Endothelial cell of umbilical vein (primary cell): ENCODE results near the gene DOCK8. TPM values are rescaled to one million over a fixed set of nuclear protein-coding genes. Genes with fewer than 3 reads are reported as not detected.

ENCODE experiments used
- BruUV-seq: library from RNA; stranded (reverse); fragments of 400-500 nt; replicated peaks from 2 replicates; lab custom pipeline; 2021; lab: Mats Ljungman, UMichigan
- CTCF ChIA-PET: fragments of 300-600, 350-600 bp; sonication (Branson Sonifier 250); formaldehyde crosslinking; loops from one replicate; lab custom pipeline; 2021; ENCODE audit warnings: antibody characterized with exemption, inconsistent platforms; lab: Charles Lee
- POLR2A ChIA-PET: fragments of 300-600, 350-600 bp; sonication (Branson Sonifier 250); formaldehyde crosslinking; loops from one replicate; lab custom pipeline; 2021; ENCODE audit warnings: antibody characterized with exemption, inconsistent platforms; lab: Charles Lee
- DNase-seq: peaks from one replicate; pipeline ENCODE4 v3.0.0-alpha.2; 2011; ENCODE audit warnings: low read depth, low spot score
- FAIRE-seq: peaks from 2 replicates; lab custom pipeline; 2011; peaks lifted over from hg19 to GRCh38; lab: Jason Lieb, UNC
- H2AFZ ChIP-seq: 2 replicates; pipeline ENCODE4 v1.6.0; 2012; ENCODE audit warnings: low read depth, low read length, control low read depth, inconsistent platforms
- H3K27ac ChIP-seq: 2 replicates; pipeline ENCODE4 v1.5.1; 2011; ENCODE audit warnings: low read depth, mild to moderate bottlenecking, control low read depth, low read length, moderate library complexity; ENCODE audit not compliant: insufficient read depth
- H3K27me3 ChIP-seq, 2 experiments: 2 replicates each; pipeline versions ENCODE4 v1.6.0 to v1.6.1; 2011; ENCODE audit warnings: low read length in 2 of 2, mixed read lengths in 1 of 2; ENCODE audit not compliant: control insufficient read depth in 2 of 2, insufficient read depth in 2 of 2
- H3K36me3 ChIP-seq, 2 experiments: 2 replicates in 1 of 2; 3 replicates in 1 of 2; pipeline ENCODE4 v1.5.1; 2011; ENCODE audit warnings: low read length in 2 of 2, mild to moderate bottlenecking in 1 of 2, moderate library complexity in 1 of 2; ENCODE audit not compliant: control insufficient read depth in 2 of 2, insufficient read depth in 2 of 2; ENCODE audit errors: extremely low read depth in 1 of 2
- H3K4me1 ChIP-seq: 3 replicates; pipeline ENCODE4 v1.5.1; 2011; ENCODE audit warnings: mild to moderate bottlenecking, low read length; ENCODE audit not compliant: control insufficient read depth, insufficient read depth; ENCODE audit errors: extremely low read depth
- H3K4me2 ChIP-seq: 2 replicates; pipeline ENCODE4 v1.6.1; 2011; ENCODE audit warnings: low read length, control low read depth, mixed read lengths; ENCODE audit not compliant: insufficient read depth
- H3K4me3 ChIP-seq, 3 experiments: fragments of 200-600 bp in 1 of 3; sonication (generic), shearing (Covaris generic) in 1 of 3; replicated peaks in 1 of 3; 2 replicates each; pipeline ENCODE4 v1.5.1; 2011 to 2016; ENCODE audit warnings: control low read depth in 3 of 3, low read length in 3 of 3, mild to moderate bottlenecking in 2 of 3, inconsistent platforms in 1 of 3, low read depth in 1 of 3, moderate library complexity in 1 of 3; ENCODE audit not compliant: insufficient read depth in 1 of 3
- H3K79me2 ChIP-seq: 2 replicates; pipeline ENCODE4 v1.6.0; 2012; ENCODE audit warnings: low read length, inconsistent platforms; ENCODE audit not compliant: control insufficient read depth, insufficient read depth
- H3K9ac ChIP-seq: replicated peaks from 2 replicates; pipeline ENCODE3; 2011; ENCODE audit warnings: low read length, control low read depth; ENCODE audit not compliant: insufficient read depth; ENCODE audit errors: extremely low read depth
- H3K9me1 ChIP-seq: replicated peaks from 3 replicates; pipeline ENCODE4 v1.6.0; 2011; ENCODE audit warnings: mild to moderate bottlenecking, low read length; ENCODE audit not compliant: control insufficient read depth, insufficient read depth; ENCODE audit errors: extremely low read depth
- H3K9me3 ChIP-seq: replicated peaks from 2 replicates; pipeline ENCODE4 v1.5.1; 2012; ENCODE audit warnings: low read length, inconsistent platforms; ENCODE audit not compliant: control insufficient read depth, insufficient read depth
- H4K20me1 ChIP-seq: replicated peaks from 2 replicates; pipeline ENCODE3; 2011; ENCODE audit warnings: mild to moderate bottlenecking, low read length; ENCODE audit not compliant: control insufficient read depth, insufficient read depth; ENCODE audit errors: extremely low read depth
- EZH2 ChIP-seq: IDR thresholded peaks from 2 replicates; pipeline ENCODE4 v1.6.1; 2012; ENCODE audit warnings: borderline replicate concordance, low read depth, mild to moderate bottlenecking, moderate library complexity, low read length, inconsistent platforms; ENCODE audit not compliant: severe bottlenecking
- FOS ChIP-seq: IDR thresholded peaks from 2 replicates; pipeline ENCODE4 v1.6.1; 2011; ENCODE audit warnings: mild to moderate bottlenecking, low read length, moderate library complexity, borderline replicate concordance; ENCODE audit not compliant: insufficient read depth
- GATA2 ChIP-seq: IDR thresholded peaks from 2 replicates; pipeline ENCODE4 v1.7.0; 2011; ENCODE audit warnings: low read depth, mild to moderate bottlenecking, moderate library complexity, mixed read lengths, low read length; ENCODE audit not compliant: insufficient read length, insufficient read depth
- JUN ChIP-seq: IDR thresholded peaks from 2 replicates; pipeline ENCODE4 v1.6.1; 2011; ENCODE audit warnings: borderline replicate concordance, low read depth; ENCODE audit not compliant: insufficient read length, insufficient read depth
- MYC ChIP-seq: IDR thresholded peaks from one replicate; pipeline ENCODE4 v1.6.1; 2011; ENCODE audit warnings: mild to moderate bottlenecking, low read depth, low read length
- POLR2A ChIP-seq: IDR thresholded peaks from 2 replicates; pipeline ENCODE4 v1.6.1; 2012; ENCODE audit warnings: low read depth, mild to moderate bottlenecking, control low read depth, low read length
- POLR2AphosphoS5 ChIP-seq: IDR thresholded peaks from 2 replicates; pipeline ENCODE4 v1.6.1; 2012; ENCODE audit warnings: low read depth, mild to moderate bottlenecking, control low read depth, low read length, moderate library complexity; ENCODE audit not compliant: insufficient read depth
- dilution Hi-C: fragments of 300-500 bp; cut with MboI; formaldehyde crosslinking; loops from one replicate; pipeline ENCODE4 v1.15.0; 2019; ENCODE audit warnings: low sequenced_read_pairs; ENCODE audit not compliant: extremely low pct_ligation_motif_present
- intact Hi-C: fragments of 100-400 bp; cut with micrococcal nuclease; formaldehyde crosslinking; loops from one replicate; pipeline ENCODE4 v1.10.0; 2022
- polyA plus RNA-seq, 4 experiments: library from polyadenylated mRNA; depleted of rRNA in 3 of 4; stranded (reverse) in 3 of 4; unstranded in 1 of 4; fragments of >200 nt; gene quantifications; 2 replicates each; pipeline versions ENCODE4 v1.2.1 to v1.2.3, GENCODE V29; 2011 to 2012; ENCODE audit warnings: missing spikeins in 1 of 4
- total RNA-seq: library from RNA; stranded (reverse); gene quantifications from 2 replicates; pipeline ENCODE4 v1.2.3, GENCODE V29; 2021
- TF ChIP-seq, protein P1 (sequence below), 2 donors: IDR thresholded peaks; 1 replicate in 1 of 2; 2 replicates in 1 of 2; pipeline ENCODE4 v1.5.1; 2011; ENCODE audit warnings: low read length in 2 of 2, mild to moderate bottlenecking in 2 of 2, moderate library complexity in 2 of 2, control low read depth in 1 of 2, inconsistent platforms in 1 of 2, low read depth in 1 of 2; ENCODE audit not compliant: insufficient read depth in 1 of 2; ENCODE audit errors: extremely low read depth in 1 of 2
- TF ChIP-seq, protein P2 (sequence below): IDR thresholded peaks from 2 replicates; pipeline ENCODE4 v1.6.1; 2011; ENCODE audit not compliant: insufficient read depth, insufficient read length

Gene DOCK8
- total and polyA plus RNA-seq, 2 donors (not counting 3 experiments of a cell fraction or from before 2014, with no cell fraction given) = 0.54 to 1.3 TPM

DNA sequence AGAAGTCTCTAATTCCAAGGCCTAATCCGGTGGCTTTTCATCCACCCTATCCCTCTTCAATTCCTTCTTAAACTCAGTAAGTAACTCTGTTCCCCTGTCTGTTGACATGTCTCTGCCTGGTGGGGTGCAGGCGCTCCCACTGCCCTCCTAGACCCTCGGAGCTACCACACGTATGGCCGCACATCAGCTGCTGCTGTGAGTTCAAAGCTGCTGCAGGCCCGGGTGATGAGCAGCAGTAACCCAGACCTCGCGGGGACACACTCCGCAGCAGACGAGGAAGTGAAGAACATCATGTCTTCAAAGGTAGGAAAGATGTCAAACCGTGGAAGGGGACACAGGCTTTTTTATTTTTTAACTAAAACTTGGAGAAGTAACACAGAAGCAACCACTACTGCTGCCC lies 167.7 kb downstream of the DOCK8 start:
- H3K27me3 ChIP-seq = no peaks in the 10 kb centered on the region

More for the DNA sequence above, 167.7 kb downstream of the DOCK8 start:
- POLR2A ChIA-PET = no interaction called here
- CTCF ChIA-PET = interaction anchor here (2.8 kb wide), 1 partner anchor 627 kb away, joined by 10 read pairs; no protein-coding TSS in a partner anchor
- no TSS peak for BruUV-seq
- Histone ChIP-seq H3K27ac (no peak overlapping the region), H3K4me1 (no peaks in the 10 kb centered on the region), H3K9ac (no peak overlapping the region), H3K9me1 (no peaks in the 10 kb centered on the region), H3K36me3 (no peaks in the 10 kb centered on the region), H3K9me3 (no peaks in the 10 kb centered on the region), H2AFZ (no peak overlapping the region), H4K20me1 (no peaks in the 10 kb centered on the region), H3K79me2 (no peaks in the 10 kb centered on the region), H3K4me3 (no peak overlapping the region), H3K4me2 (no peak overlapping the region)
- intact Hi-C loops (no loop called here), dilution Hi-C loops (no loop called here)
- DNase-seq (no peak), FAIRE-seq (no peak)
- TF ChIP-seq POLR2A = no peak
- TF ChIP-seq POLR2AphosphoS5 = no peak
- TF ChIP-seq, protein P1, sequence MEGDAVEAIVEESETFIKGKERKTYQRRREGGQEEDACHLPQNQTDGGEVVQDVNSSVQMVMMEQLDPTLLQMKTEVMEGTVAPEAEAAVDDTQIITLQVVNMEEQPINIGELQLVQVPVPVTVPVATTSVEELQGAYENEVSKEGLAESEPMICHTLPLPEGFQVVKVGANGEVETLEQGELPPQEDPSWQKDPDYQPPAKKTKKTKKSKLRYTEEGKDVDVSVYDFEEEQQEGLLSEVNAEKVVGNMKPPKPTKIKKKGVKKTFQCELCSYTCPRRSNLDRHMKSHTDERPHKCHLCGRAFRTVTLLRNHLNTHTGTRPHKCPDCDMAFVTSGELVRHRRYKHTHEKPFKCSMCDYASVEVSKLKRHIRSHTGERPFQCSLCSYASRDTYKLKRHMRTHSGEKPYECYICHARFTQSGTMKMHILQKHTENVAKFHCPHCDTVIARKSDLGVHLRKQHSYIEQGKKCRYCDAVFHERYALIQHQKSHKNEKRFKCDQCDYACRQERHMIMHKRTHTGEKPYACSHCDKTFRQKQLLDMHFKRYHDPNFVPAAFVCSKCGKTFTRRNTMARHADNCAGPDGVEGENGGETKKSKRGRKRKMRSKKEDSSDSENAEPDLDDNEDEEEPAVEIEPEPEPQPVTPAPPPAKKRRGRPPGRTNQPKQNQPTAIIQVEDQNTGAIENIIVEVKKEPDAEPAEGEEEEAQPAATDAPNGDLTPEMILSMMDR (IDR thresholded peaks at IDR 0.05; ENCODE audit: extremely low read depth in 1 of 2, insufficient read depth in 1 of 2, low read depth in 1 of 2, low read length in 2 of 2) = no peak
- no peak for TF ChIP-seq FOS
- TF ChIP-seq MYC = no peak
- TF ChIP-seq GATA2 = no peak
- TF ChIP-seq, protein P2, sequence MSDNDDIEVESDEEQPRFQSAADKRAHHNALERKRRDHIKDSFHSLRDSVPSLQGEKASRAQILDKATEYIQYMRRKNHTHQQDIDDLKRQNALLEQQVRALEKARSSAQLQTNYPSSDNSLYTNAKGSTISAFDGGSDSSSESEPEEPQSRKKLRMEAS = no peak
- TF ChIP-seq EZH2 = no peak
- TF ChIP-seq JUN = no peak
